Neuronal stem cell (in vitro differentiated cells): Measurements from ENCODE around the gene SORD.
"Not testable (repeated sequence)": the region's sequence is repeated elsewhere in the genome, so short reads cannot be mapped to it uniquely, and the experiment has no call there.

ENCODE experiments used
- DNase-seq: peaks from one replicate; pipeline ENCODE4 v3.0.0-alpha.2; 2013; ENCODE audit warnings: low spot score
- H2AFZ ChIP-seq: one replicate; pipeline ENCODE4 v1.6.1; 2013; ENCODE audit warnings: mild to moderate bottlenecking, low read length, inconsistent platforms
- H2AK5ac ChIP-seq: 2 replicates; pipeline ENCODE4 v1.6.1; 2013; ENCODE audit warnings: low read depth, mild to moderate bottlenecking, inconsistent platforms, low read length, moderate library complexity, mixed read lengths
- H2BK120ac ChIP-seq: 2 replicates; pipeline ENCODE4 v1.6.1; 2013; ENCODE audit warnings: low read depth, mild to moderate bottlenecking, inconsistent platforms, low read length, moderate library complexity, mixed read lengths
- H2BK12ac ChIP-seq: one replicate; pipeline ENCODE4 v1.6.1; 2013; ENCODE audit warnings: low read length, inconsistent platforms
- H2BK15ac ChIP-seq: 2 replicates; pipeline ENCODE4 v1.6.1; 2013; ENCODE audit warnings: mild to moderate bottlenecking, low read length, inconsistent platforms, mixed read lengths
- H2BK5ac ChIP-seq: one replicate; pipeline ENCODE4 v1.6.1; 2013; ENCODE audit warnings: inconsistent platforms, mild to moderate bottlenecking, low read length, moderate library complexity
- H3K14ac ChIP-seq: one replicate; pipeline ENCODE4 v1.6.1; 2013; ENCODE audit warnings: low read length, inconsistent platforms
- H3K18ac ChIP-seq: 2 replicates; pipeline ENCODE4 v1.6.1; 2013; ENCODE audit warnings: low read length, inconsistent platforms
- H3K23ac ChIP-seq: 2 replicates; pipeline ENCODE4 v1.6.1; 2013; ENCODE audit warnings: low read depth, mild to moderate bottlenecking, mixed read lengths, low read length, inconsistent platforms; ENCODE audit not compliant: poor library complexity
- H3K27ac ChIP-seq: replicated peaks from 3 replicates; pipeline ENCODE4 v1.5.1; 2013; ENCODE audit warnings: low read length, inconsistent platforms
- H3K27me3 ChIP-seq, 3 experiments: 2 replicates each; pipeline ENCODE4 v1.6.1; 2013; ENCODE audit warnings: low read length in 3 of 3, mild to moderate bottlenecking in 2 of 3, inconsistent platforms in 1 of 3, low read depth in 1 of 3, mixed read lengths in 1 of 3, moderate library complexity in 1 of 3; ENCODE audit not compliant: control insufficient read depth in 3 of 3, insufficient read depth in 3 of 3
- H3K36me3 ChIP-seq, 2 donors: replicated peaks in 1 of 2; 2 replicates each; pipeline ENCODE4 v1.6.1; 2013; ENCODE audit warnings: low read length in 2 of 2; ENCODE audit not compliant: control insufficient read depth in 2 of 2, insufficient read depth in 2 of 2
- H3K4ac ChIP-seq: 2 replicates; pipeline ENCODE4 v1.6.1; 2013; ENCODE audit warnings: inconsistent platforms, mild to moderate bottlenecking, low read length, moderate library complexity
- H3K4me1 ChIP-seq, 2 donors: 1 replicate in 1 of 2; 2 replicates in 1 of 2; pipeline ENCODE4 v1.6.1; 2013; ENCODE audit warnings: low read length in 2 of 2, low read depth in 1 of 2; ENCODE audit not compliant: control insufficient read depth in 2 of 2, insufficient read depth in 1 of 2
- H3K4me2 ChIP-seq: one replicate; pipeline ENCODE4 v1.6.1; 2013; ENCODE audit warnings: mild to moderate bottlenecking, low read length, inconsistent platforms; ENCODE audit not compliant: insufficient read depth, poor library complexity, severe bottlenecking
- H3K4me3 ChIP-seq, 2 donors: 2 replicates each; pipeline ENCODE4 v1.5.1; 2013; ENCODE audit warnings: low read length in 2 of 2, mild to moderate bottlenecking in 2 of 2, inconsistent platforms in 1 of 2, moderate library complexity in 1 of 2
- H3K79me1 ChIP-seq: one replicate; pipeline ENCODE4 v1.6.1; 2013; ENCODE audit warnings: low read depth, mild to moderate bottlenecking, inconsistent platforms, low read length, moderate library complexity
- H3K9ac ChIP-seq: one replicate; pipeline ENCODE4 v1.6.1; 2013; ENCODE audit warnings: mild to moderate bottlenecking, low read depth, low read length, inconsistent platforms; ENCODE audit not compliant: poor library complexity
- H3K9me3 ChIP-seq, 2 donors: replicated peaks in 1 of 2; 2 replicates each; pipeline versions ENCODE3 to v1.6.1; 2013; ENCODE audit warnings: low read length in 2 of 2, mild to moderate bottlenecking in 2 of 2, inconsistent platforms in 1 of 2, low read depth in 1 of 2, mixed read lengths in 1 of 2, moderate library complexity in 1 of 2; ENCODE audit not compliant: control insufficient read depth in 2 of 2, insufficient read depth in 1 of 2
- H4K8ac ChIP-seq: one replicate; pipeline ENCODE4 v1.6.1; 2013; ENCODE audit warnings: low read depth, mild to moderate bottlenecking, inconsistent platforms, low read length, moderate library complexity
- H4K91ac ChIP-seq: one replicate; pipeline ENCODE4 v1.6.1; 2013; ENCODE audit warnings: low read length, low read depth, mild to moderate bottlenecking, inconsistent platforms; ENCODE audit not compliant: poor library complexity
- WGBS, 2 donors: extraction: QIAGEN DNeasy Blood & Tissue Kit; methylation state at CpG; one replicate each; pipeline ENCODE4 v1.1.7; 2013; ENCODE audit warnings: missing lambda C conversion rate in 2 of 2, mixed read lengths in 1 of 2; ENCODE audit not compliant: insufficient read length in 2 of 2, insufficient replicate concordance in 1 of 2; ENCODE audit errors: extremely low coverage in 2 of 2; 5-methylcytosine and 5-hydroxymethylcytosine counted together

The SORD gene

GRCh38 chr15:45080593-45080992 lies 57.6 kb downstream of the SORD start:
- H2BK15ac ChIP-seq, H3K4me1 ChIP-seq, H3K9me3 ChIP-seq, H3K4me2 ChIP-seq, H3K36me3 ChIP-seq, H3K14ac ChIP-seq, H2BK5ac ChIP-seq, H2BK120ac ChIP-seq, H3K18ac ChIP-seq, H2AFZ ChIP-seq, DNase-seq, H4K8ac ChIP-seq, H3K23ac ChIP-seq, H3K4me3 ChIP-seq, H3K27me3 ChIP-seq, H3K79me1 ChIP-seq, H2BK12ac ChIP-seq, H3K9ac ChIP-seq, H3K27ac ChIP-seq, H3K4ac ChIP-seq, H2AK5ac ChIP-seq, H4K91ac ChIP-seq: not testable (repeated sequence)
- no CpG with 5 or more reads among the region's 3 CpGs for WGBS, 2 donors

GRCh38 chr15:45082412-45082811 lies 59.4 kb downstream of the SORD start:
- not testable (repeated sequence) for H3K18ac ChIP-seq, H3K36me3 ChIP-seq, H3K9me3 ChIP-seq, H3K4me2 ChIP-seq, H2BK12ac ChIP-seq, H3K4me3 ChIP-seq, H2AFZ ChIP-seq, H3K4me1 ChIP-seq, H3K14ac ChIP-seq, H4K8ac ChIP-seq, H3K79me1 ChIP-seq, H4K91ac ChIP-seq, H2BK120ac ChIP-seq, H3K27ac ChIP-seq, H3K23ac ChIP-seq, H3K27me3 ChIP-seq, H3K9ac ChIP-seq, H2BK5ac ChIP-seq, H2BK15ac ChIP-seq, H2AK5ac ChIP-seq, H3K4ac ChIP-seq, DNase-seq
- no CpG with 5 or more reads among the region's 10 CpGs for WGBS, 2 donors

GRCh38 chr15:45083223-45083622 lies 60.2 kb downstream of the SORD start:
- no peak overlapping the region for H2BK120ac ChIP-seq
- no peak overlapping the region for H2AFZ ChIP-seq
- no peak overlapping the region for H3K18ac ChIP-seq
- H4K8ac ChIP-seq: no peak overlapping the region
- H3K14ac ChIP-seq: no peak overlapping the region
- H2BK5ac ChIP-seq: no peak overlapping the region
- H3K27me3 ChIP-seq: peaks cover 0 to 5% (median 0%) of the 10 kb centered on the region in 3 experiments
- DNase-seq: no peak
- H3K4me1 ChIP-seq: no peaks in the 10 kb centered on the region
- H2AK5ac ChIP-seq: no peak overlapping the region
- no peak overlapping the region for H3K9ac ChIP-seq
- H4K91ac ChIP-seq: no peak overlapping the region
- no peaks in the 10 kb centered on the region for H3K79me1 ChIP-seq
- H3K4ac ChIP-seq: no peak overlapping the region
- no peak overlapping the region for H2BK15ac ChIP-seq
- no peak overlapping the region for H3K27ac ChIP-seq
- no peaks in the 10 kb centered on the region for H3K36me3 ChIP-seq
- H3K23ac ChIP-seq: no peak overlapping the region
- H3K4me2 ChIP-seq: no peak overlapping the region
- no peak overlapping the region for H2BK12ac ChIP-seq
- H3K9me3 ChIP-seq: no peaks in the 10 kb centered on the region
- no peak overlapping the region for H3K4me3 ChIP-seq

GRCh38 chr15:45084163-45084562 lies 61.2 kb downstream of the SORD start:
- Histone ChIP-seq H3K79me1 (no peaks in the 10 kb centered on the region), H3K4me2 (no peak overlapping the region), H2BK120ac (no peak overlapping the region), H4K8ac (no peak overlapping the region), H3K14ac (no peak overlapping the region), H2BK12ac (no peak overlapping the region), H3K18ac (no peak overlapping the region), H3K4me1 (no peaks in the 10 kb centered on the region), H3K9ac (no peak overlapping the region), H3K9me3 (no peaks in the 10 kb centered on the region), H3K27me3 (peaks cover 0 to 12% (median 0%) of the 10 kb centered on the region in 3 experiments), H2AFZ (no peak overlapping the region), H4K91ac (no peak overlapping the region), H2BK5ac (no peak overlapping the region), H3K4ac (no peak overlapping the region), H2BK15ac (no peak overlapping the region), H3K23ac (no peak overlapping the region), H3K4me3 (no peak overlapping the region), H3K36me3 (no peaks in the 10 kb centered on the region), H2AK5ac (no peak overlapping the region), H3K27ac (no peak overlapping the region)
- DNase-seq: no peak
- WGBS, 2 donors: no CpG with 5 or more reads among the region's 3 CpGs
